GM12872 (cell line): ENCODE measurements around the gene ULK3.

ENCODE experiments used
- TF ChIP-seq, protein P1 (sequence below): IDR thresholded peaks from 3 replicates; pipeline ENCODE4 v1.5.1; 2011; ENCODE audit warnings: low read depth, mild to moderate bottlenecking, low read length, moderate library complexity; ENCODE audit not compliant: insufficient read depth

ULK3 gene

DNA sequence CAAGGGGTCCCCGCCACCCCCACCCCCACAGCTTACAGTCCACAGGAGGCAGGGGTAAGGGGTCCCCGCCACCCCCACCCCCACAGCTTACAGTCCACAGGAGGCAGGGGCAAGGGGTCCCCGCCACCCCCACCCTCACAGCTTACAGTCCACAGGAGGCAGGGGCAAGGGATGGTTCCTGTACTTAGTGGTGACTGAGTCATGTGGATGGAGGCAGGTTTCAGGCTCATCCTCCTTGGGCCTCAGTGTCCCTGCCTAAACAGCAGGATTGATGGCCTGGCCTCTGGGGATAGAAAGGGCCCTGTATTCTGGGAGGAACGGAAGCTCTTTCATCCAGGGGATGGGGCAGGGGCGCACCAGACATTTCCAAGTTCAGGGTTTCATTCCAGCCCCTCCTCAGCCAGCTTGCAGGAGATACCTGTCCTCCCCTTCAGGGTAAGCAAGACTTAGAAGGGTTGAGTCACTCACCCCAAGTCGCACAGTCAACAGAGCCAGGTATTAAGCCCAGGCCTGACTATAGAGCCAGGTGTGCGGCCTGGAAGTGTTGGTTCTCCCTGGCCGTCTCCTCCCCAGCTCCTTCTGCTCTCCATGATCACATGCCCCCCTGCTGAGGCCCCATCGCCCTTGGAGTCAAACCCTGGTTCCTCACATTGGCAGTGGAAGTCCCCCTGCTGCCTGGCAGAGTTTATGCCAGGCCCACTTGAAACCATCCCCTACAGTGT lies 48.5 kb downstream of the ULK3 start:
- TF ChIP-seq, protein P1, sequence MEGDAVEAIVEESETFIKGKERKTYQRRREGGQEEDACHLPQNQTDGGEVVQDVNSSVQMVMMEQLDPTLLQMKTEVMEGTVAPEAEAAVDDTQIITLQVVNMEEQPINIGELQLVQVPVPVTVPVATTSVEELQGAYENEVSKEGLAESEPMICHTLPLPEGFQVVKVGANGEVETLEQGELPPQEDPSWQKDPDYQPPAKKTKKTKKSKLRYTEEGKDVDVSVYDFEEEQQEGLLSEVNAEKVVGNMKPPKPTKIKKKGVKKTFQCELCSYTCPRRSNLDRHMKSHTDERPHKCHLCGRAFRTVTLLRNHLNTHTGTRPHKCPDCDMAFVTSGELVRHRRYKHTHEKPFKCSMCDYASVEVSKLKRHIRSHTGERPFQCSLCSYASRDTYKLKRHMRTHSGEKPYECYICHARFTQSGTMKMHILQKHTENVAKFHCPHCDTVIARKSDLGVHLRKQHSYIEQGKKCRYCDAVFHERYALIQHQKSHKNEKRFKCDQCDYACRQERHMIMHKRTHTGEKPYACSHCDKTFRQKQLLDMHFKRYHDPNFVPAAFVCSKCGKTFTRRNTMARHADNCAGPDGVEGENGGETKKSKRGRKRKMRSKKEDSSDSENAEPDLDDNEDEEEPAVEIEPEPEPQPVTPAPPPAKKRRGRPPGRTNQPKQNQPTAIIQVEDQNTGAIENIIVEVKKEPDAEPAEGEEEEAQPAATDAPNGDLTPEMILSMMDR: no peak

DNA sequence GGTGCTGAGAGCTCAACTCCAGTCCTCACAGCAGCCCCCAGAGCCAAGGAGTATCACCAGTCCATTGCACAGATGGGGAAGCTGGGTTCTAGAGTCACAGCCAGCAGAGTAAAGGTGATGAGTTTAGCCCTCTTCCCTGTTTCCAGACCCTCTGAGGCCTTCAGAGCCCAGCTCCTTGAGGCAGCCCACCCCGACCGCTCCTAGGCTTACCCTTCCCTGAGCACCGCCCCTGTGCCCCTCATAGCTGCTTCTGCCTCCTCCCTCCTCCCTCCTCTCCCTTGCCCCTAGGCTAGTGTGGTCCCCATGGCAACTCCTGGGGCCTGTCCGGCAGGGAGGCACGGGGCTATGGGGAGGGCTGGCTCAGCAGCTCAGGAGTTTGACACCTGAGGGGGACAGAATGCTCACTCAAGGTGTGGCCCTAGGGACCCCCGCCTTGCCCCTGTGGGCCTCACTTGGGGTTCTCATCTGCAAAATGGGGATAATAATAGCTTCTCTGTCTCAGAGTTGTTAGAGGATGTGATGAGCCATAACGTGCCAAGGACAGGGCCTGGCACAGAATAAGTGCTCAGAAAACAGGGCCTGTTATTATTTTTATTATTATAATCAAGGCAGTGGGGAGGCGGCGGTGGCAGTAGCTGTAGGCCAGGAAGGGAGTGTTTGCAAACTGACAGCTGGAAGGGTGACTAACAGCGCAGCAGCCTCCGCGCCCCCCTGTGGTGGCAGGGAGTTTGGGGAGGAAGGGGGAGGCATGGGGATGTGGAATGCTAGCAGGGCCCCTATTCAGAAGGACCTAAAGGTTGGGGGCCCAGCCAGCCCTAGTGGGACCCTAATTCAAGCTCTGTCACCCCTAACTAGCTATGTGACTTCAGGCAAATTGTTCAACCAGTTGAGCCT lies 49.6 kb downstream of the ULK3 start:
- TF ChIP-seq, protein P1: peak; percentile 80

DNA sequence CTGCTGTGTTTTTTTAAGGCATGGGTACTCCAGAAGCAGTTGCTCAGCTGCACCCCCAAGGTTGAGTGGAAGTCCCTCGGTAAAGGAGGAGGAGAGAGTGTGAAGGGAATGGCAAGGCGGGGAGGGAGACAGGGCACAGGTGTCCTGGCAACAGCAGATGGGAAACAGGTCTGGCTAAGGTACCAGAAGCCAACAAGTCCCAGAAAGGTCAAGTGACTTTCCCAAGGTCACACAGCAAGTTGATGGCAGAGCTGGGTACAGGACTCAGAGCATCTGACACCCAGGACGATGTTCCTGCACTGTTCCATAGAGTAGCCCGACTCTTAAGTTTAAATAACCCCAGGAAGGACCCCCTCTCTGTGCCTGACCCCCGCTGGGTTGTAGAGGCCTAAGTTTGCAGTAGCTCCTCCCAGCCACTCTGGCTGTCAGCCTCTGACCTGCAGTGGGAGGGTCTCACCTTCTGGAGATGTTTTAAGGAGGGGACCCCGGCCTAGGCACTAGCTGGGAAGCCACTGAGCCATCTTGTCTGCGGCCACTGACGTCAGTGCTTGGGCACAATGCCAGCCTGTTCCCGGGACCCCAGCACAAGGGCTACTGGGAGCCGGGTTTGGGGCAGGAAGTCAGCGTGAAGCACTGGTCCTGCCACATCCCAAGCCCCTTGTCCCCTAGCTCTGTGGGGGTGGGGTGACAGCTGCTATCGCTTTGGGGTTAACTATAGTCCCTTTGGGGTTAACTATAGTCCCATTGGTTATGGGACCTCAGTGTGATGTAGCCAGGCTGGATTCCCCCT lies 50.5 kb downstream of the ULK3 start:
- TF ChIP-seq, protein P1: no peak

DNA sequence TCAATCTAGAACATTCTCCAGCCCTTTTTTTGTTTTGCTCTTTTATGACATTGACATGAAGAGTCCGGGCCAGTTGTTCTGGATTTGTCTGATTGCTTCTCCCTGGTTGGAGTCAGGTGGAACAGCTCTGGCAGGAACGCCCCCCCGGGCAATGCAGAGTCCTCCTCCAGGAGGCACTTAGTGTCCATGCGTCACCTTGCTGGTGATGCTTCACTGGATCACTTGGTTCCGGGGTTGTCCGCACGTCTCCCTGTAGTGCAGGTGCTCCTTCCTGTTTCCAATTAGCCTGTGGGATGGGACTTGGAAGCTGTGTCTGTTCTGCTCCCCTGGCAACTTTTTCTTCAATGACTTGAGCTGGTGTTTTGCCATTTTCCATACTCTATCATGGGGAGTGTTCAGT lies 51.3 kb downstream of the ULK3 start:
- TF ChIP-seq, protein P1: no peak

DNA sequence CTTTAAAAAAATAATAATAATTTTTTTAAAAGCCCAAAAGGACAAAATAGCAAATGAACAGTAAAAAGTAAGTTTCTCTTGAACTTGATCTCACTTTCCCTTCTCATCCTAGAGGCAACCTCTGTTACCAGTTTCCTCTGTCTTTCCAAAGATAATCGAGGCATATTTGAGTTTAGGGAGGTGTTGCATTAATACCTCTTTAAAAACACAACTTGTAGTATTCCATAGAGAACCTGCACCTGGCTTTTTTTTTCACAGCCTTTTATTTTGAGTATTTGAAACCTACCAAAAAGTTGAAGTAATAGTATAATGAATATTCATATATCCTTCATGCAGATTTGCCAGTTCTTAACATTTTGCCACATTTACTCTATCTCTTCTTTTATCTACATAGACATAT lies 51.9 kb downstream of the ULK3 start:
- TF ChIP-seq, protein P1: no peak

DNA sequence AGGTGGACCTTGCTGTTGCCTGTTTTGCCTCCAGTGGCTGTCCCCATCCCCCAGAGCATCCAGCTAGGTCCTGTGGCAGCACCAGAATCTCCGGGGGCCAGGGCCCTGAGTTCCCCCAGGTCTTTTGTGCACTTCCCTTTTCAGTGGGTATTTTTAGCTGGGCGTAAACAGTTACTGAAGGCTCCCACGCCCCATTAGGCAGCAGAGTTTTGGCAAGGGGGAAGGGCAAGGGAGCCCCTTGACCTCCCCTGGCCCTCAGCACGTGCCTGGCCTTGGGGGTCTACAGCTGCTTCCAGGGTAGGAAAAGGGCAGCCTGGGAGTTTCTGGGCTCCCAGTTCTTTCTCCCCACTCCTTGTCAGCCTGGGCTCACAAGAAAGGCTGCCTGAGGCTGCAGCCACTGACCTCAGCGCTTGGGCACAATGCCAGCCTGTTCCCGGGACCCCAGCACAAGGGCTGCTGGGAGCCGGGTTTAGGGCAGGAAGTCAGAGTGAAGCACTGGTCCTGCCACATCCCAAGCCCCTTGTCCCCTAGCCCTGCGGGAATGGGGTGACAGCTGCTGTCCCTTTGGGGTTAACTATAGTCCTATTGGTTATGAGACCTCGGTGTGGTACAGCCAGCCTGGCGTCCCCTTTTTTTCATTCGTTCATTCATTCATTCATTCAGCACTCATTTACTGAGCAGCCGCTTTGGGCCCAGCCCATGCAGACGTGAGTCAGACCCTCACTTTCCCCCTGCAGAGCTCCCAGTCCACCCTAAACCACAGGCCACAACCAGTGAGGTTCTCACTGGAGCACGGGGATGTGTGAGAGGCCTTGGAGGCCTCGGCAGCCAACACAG lies 52.7 kb downstream of the ULK3 start:
- TF ChIP-seq, protein P1: no peak
